K562 (cell line): ENCODE data around the gene C14orf180.

Experiments
- KLF10 ChIP-seq: fragments of 250-450 bp; sonication (Bioruptor Pico); IDR thresholded peaks from 2 replicates; pipeline ENCODE4 v1.6.1; 2021; ENCODE audit warnings: matching md5 sums
- NCOA2 ChIP-seq, 2 experiments: fragments of 450-650 bp; IDR thresholded peaks; 2 replicates each; pipeline ENCODE4 v1.6.1; 2018; ENCODE audit warnings: mild to moderate bottlenecking in 2 of 2, moderate library complexity in 1 of 2; ENCODE audit not compliant: partially characterized antibody in 2 of 2
- POLR2AphosphoS2 ChIP-seq: IDR thresholded peaks from 2 replicates; pipeline ENCODE4 v1.6.1; 2012; ENCODE audit warnings: low read length, improper control_type of control experiment
- TF ChIP-seq, protein P1 (sequence below): sonication (generic); formaldehyde crosslinking; IDR thresholded peaks from 2 replicates; pipeline ENCODE4 v1.8.1; 2023; ENCODE audit warnings: mild to moderate bottlenecking, missing genetic modification reagents

DNA sequence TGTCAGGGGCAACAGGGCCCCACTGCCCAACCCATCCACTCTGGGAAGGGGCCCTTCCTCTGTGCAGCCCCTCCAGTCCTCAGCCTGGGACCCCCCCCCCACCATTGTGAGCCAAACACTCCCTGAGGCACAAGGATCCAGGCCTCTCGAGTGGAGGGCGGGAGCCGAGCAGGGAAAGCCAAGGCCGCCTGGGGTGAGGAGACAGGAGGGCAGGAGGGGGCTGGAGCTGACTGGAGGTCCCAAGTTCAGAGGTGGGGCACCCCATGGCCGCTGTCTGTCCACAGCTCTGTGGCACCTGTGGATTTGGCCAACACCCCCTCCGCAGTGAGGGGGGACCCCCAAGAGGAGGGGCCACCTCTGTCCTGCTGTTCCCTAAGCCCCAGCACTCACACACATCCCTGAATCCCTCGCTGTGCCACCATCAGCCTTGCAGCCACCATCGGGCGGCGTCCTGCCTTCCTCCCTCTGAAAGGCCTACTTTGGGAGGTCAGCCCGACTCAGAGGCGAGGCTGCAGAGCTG, 25.4 kb upstream of the C14orf180 start:
- TF ChIP-seq NCOA2 (IDR thresholded peaks at IDR 0.05; ENCODE audit: partially characterized antibody in 2 of 2) (no peak), KLF10 (CRISPR knock-in tag) (no peak), POLR2AphosphoS2 (no peak)
- TF ChIP-seq, protein P1, sequence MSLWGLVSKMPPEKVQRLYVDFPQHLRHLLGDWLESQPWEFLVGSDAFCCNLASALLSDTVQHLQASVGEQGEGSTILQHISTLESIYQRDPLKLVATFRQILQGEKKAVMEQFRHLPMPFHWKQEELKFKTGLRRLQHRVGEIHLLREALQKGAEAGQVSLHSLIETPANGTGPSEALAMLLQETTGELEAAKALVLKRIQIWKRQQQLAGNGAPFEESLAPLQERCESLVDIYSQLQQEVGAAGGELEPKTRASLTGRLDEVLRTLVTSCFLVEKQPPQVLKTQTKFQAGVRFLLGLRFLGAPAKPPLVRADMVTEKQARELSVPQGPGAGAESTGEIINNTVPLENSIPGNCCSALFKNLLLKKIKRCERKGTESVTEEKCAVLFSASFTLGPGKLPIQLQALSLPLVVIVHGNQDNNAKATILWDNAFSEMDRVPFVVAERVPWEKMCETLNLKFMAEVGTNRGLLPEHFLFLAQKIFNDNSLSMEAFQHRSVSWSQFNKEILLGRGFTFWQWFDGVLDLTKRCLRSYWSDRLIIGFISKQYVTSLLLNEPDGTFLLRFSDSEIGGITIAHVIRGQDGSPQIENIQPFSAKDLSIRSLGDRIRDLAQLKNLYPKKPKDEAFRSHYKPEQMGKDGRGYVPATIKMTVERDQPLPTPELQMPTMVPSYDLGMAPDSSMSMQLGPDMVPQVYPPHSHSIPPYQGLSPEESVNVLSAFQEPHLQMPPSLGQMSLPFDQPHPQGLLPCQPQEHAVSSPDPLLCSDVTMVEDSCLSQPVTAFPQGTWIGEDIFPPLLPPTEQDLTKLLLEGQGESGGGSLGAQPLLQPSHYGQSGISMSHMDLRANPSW: no peak
